GM12873 (cell line): ENCODE results near the gene AMY2A.
"Not testable (repeated sequence)": the region's sequence is repeated elsewhere in the genome, so short reads cannot be mapped to it uniquely, and the experiment has no call there.

Source experiments
- CTCF ChIP-seq: IDR thresholded peaks from 2 replicates; pipeline ENCODE4 v1.5.1; 2012; ENCODE audit warnings: low read depth, mild to moderate bottlenecking, moderate library complexity, low read length, control low read depth; ENCODE audit not compliant: insufficient read depth; ENCODE audit errors: missing control alignments

Gene AMY2A

DNA sequence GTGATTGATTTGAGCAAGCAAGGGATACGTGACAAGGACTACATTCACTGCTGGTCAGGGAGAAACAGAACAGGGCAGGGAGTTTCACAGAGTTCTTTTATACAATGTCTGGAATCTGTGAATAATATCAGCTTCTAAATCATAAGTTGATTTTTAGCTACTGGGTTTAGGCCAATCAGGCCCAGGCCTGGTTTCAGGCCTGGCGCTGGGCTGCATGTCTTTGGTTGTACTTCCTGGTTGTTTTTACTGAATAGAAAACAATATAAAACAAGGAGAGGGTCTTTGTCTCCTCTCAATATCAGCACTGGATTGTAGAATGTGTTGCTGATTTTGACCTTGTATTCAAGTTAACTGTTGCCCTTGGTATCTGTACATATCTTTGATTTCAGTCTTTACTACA, 865 bp upstream of the AMY2A start:
- TF ChIP-seq CTCF = no peak

DNA sequence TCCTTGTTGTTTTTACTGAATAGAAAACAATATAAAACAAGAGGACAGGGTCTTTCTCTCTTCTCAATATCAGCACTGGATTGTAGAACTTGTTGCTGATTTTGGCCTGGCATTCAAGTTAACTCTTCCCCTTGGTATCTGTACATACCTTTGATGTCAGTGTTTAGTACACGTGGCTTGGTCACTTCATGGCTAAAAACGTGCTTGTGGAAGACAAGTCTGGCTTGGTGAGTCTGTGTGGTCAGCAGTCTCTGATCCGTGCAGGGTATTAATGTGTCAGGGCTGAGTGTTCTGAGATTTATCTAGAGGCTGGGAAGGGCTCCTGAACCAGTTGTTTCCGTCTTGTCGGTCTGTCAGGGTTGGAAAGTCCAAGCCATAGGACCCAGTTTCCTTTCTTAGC, 38.2 kb downstream of the AMY2A start, which contains the start of gene AMY1A:
AMY1A (plus strand) TSS at position 301 of the 400 bp plus-strand sequence. CDS start 571 bp downstream, outside the sequence.
- TF ChIP-seq CTCF = not testable (repeated sequence)
